Right ventricle myocardium inferior (tissue), 1 donor: ENCODE measurements around the gene LARP4B. TPM values are rescaled to one million over a fixed set of nuclear protein-coding genes. Genes with fewer than 3 reads are reported as not detected.
"Not testable (repeated sequence)": the region's sequence is repeated elsewhere in the genome, so short reads cannot be mapped to it uniquely, and the experiment has no call there.

Experiments used
- ATAC-seq: fragments of 200-7000 bp; cut with Tn5 transposase; one replicate; pipeline ENCODE4 v1.9.1; 2020; ENCODE audit warnings: mild to moderate bottlenecking, moderate library complexity
- DNase-seq: peaks from one replicate; pipeline ENCODE4 v3.0.0; 2021; ENCODE audit errors: missing footprints
- intact Hi-C: fragments of 100-400 bp; cut with DNase I; formaldehyde crosslinking; loops from one replicate; pipeline ENCODE4 v1.11.0; 2022
- total RNA-seq: library from RNA; stranded (reverse); fragmentation: NEBNext Ultra II Directional; extraction: Animal tissue kit (Norgen Biotek cat#: 25700); gene quantifications from one replicate; pipeline ENCODE4 v1.2.1, GENCODE V29; 2021
- donor health status: DM: no; HTN: yes; CAD: no; lungs with severe emphysema.

Gene LARP4B
- total RNA-seq, 1 donor from 2014 or later, result 58.9 TPM

- no peak for ATAC-seq
- intact Hi-C loops, result no loop called here
- DNase-seq, result no peak
Observed at GRCh38 chr10:771647-772046, 159.9 kb downstream of the LARP4B start.

GRCh38 chr10:770975-771374 is 160.5 kb downstream of the LARP4B start:
- intact Hi-C loops, result no loop called here
- no peak for ATAC-seq
- DNase-seq, result no peak

DNA sequence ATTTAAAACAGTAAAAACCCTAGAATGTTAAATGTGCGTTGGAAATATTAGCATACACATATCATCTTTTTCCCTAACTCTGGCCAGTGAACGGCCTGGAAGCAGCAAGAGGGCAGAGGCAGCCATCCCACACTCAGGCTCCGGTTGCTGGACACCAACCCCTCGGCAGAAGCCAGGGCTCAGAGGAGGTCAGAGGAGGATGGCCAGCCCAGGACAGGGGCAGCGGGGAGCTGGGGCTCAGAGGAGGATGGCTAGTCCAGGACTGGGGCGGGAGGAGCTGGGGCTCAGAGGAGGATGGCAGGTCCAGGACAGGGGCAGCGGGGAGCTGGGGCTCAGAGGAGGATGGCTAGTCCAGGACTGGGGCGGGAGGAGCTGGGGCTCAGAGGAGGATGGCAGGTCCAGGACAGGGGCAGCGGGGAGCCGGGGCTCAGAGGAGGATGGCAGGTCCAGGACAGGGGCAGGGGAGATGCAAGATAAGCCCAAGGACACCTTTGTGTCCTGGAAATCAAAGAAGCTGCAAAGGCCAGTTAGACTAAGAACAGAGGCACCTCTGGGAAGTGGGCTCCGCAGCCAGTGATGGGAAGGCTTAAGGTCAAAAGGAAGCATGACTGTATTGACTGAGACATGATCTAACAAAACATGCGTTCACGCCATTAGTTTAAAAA is 161.3 kb downstream of the LARP4B start:
- ATAC-seq, intact Hi-C loops, DNase-seq: not testable (repeated sequence)

DNA sequence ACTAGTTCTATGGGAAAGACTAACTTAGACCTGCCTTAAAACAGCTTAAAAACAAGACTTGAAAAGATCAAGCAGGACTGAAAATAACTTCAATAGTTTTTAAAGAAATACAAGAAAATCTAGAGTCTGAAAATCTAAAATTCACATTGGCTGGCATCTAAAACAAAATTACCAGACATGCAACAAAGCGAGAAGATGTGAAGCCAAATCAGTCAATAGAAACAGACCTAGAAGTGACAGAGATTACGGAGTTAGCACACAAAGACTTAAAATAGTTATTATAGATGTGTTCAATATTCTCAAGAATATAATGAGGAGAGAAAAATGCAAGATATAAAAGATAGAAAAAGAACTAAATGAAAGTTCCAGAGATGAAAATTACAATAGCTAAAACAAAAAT is 163.7 kb downstream of the LARP4B start:
- ATAC-seq (no peak), DNase-seq (no peak)
- intact Hi-C loops, result no loop called here

DNA sequence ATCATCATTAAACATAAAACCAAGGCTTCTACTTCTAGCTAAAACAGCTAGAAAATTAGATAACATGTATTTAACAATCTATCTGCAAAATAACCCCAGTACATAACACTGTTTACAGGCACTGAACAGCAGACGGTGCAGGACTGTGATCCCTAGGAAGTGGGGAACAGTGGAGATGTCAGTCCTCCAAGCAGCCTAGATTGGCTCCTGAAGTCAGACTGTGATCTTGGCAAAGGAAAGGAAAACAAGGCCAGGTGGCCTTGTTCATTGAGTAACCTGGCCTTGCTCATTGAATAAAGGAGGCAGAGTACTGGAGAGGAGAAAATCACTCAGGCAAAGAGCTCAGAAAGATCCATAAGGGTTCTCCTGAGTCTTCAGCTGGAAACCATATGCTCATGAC is 164.3 kb downstream of the LARP4B start:
- DNase-seq, result no peak
- intact Hi-C loops, result no loop called here
- ATAC-seq, result no peak

- DNase-seq, result no peak
- no peak for ATAC-seq
- intact Hi-C loops, result no loop called here
Observed at GRCh38 chr10:761376-761775, 170.1 kb downstream of the LARP4B start.

DNA sequence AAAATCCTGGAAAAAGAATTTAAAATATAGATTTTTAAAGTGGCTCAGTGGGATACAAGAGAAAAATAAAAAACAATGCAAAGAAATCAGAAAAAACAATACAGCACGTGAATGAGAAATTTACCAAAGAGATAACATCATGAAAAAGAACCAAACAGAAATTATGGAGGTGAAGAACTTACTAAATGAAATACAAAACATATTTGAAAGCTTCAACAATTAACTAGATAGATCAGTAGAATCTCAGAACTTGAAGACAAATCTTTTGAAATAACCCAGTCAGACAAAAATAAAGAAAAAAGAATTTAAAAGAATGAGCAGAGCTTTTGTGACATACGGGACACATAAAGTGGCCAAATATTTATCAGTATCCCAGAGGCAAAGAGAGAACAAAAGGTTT is 170.9 kb downstream of the LARP4B start:
- DNase-seq (no peak), ATAC-seq (no peak)
- intact Hi-C loops, result no loop called here

DNA sequence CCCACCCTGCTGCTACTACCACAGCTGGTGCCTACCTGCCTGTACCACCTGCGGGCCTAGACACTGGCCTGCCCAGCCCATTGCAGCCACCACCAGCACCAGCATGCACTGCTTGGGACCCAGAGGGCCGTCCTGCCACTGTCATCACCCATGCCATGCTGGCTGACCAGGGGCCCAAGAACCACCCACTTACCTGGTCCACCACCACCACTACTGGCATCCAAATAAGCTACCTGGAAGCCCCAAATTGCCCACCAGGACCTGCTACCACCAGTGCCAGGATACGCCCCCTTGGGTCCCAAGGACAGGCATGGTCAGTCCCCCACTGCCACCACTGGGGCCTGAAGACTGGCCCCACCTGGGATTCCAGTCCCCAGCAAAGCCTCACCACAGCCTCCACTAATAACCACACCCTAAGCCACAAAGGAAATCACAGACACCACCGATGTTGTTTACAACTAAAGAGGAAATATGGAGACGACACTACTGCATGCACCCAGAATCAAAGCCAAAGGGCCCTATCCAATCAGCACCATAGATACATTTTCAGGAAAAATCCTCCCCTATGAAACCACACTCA is 171.5 kb downstream of the LARP4B start:
- intact Hi-C loops, result no loop called here
- DNase-seq (no peak), ATAC-seq (no peak)

Other genes starting within 250 kb of the LARP4B start
- 28.3 TPM for gene DIP2C, start 242.0 kb downstream of the LARP4B start, total RNA-seq
- gene GTPBP4, start 56.7 kb upstream of the LARP4B start, total RNA-seq, result 29.3 TPM
- gene IDI2, start 94.2 kb upstream of the LARP4B start, total RNA-seq, result 0.30 TPM
- gene IDI1, start 117.4 kb upstream of the LARP4B start, total RNA-seq, result 14.6 TPM
- gene WDR37, start 124.7 kb upstream of the LARP4B start, total RNA-seq, result 28.9 TPM